Ureter (tissue), 1 donor: Measurements from ENCODE around the gene KDM3A. TPM values are rescaled to one million over a fixed set of nuclear protein-coding genes. Genes with fewer than 3 reads are reported as not detected.
"Not testable (repeated sequence)": the region's sequence is repeated elsewhere in the genome, so short reads cannot be mapped to it uniquely, and the experiment has no call there.

Source experiments
- DNase-seq: peaks from one replicate; pipeline ENCODE4 v3.0.0-alpha.2; 2020; ENCODE audit warnings: low spot score
- total RNA-seq: library from RNA; stranded (reverse); gene quantifications from one replicate; pipeline ENCODE4 v1.2.4, GENCODE V29; 2023
- donor health status: DM: yes; HTN: yes; CAD: no.

KDM3A gene
- total RNA-seq, 1 donor from 2014 or later, result 59.1 TPM

- DNase-seq, result peak; percentile 54
These were observed 38.9 kb downstream of the KDM3A start for GRCh38 chr2:86480105-86480504.

DNA sequence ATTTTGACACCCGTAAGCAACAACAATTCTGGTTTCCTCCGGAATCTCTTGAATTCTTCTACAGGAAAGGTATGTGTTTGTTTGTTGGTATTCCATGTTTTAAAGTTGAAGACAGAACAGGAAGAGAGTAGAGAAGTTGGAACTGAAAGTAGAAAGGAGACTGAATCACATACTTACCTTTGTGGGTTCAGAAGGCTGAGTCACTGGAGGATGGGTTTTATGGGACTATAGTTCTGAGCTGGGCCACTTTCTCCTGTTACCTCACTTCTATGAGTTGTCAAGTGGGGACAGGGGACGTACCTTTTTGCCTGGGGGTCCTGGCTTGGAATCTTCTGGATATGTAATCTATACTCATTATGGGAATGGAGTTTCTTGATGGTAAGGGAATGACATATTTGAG is 40.9 kb downstream of the KDM3A start:
- DNase-seq, result no peak

- no peak for DNase-seq
These were observed 43.2 kb downstream of the KDM3A start for GRCh38 chr2:86484385-86484784.

- no peak for DNase-seq
These were observed 43.9 kb downstream of the KDM3A start for GRCh38 chr2:86485103-86485502.

GRCh38 chr2:86485802-86486201 is 44.6 kb downstream of the KDM3A start:
- DNase-seq, result no peak

GRCh38 chr2:86487062-86487461 is 45.9 kb downstream of the KDM3A start:
- no peak for DNase-seq

DNA sequence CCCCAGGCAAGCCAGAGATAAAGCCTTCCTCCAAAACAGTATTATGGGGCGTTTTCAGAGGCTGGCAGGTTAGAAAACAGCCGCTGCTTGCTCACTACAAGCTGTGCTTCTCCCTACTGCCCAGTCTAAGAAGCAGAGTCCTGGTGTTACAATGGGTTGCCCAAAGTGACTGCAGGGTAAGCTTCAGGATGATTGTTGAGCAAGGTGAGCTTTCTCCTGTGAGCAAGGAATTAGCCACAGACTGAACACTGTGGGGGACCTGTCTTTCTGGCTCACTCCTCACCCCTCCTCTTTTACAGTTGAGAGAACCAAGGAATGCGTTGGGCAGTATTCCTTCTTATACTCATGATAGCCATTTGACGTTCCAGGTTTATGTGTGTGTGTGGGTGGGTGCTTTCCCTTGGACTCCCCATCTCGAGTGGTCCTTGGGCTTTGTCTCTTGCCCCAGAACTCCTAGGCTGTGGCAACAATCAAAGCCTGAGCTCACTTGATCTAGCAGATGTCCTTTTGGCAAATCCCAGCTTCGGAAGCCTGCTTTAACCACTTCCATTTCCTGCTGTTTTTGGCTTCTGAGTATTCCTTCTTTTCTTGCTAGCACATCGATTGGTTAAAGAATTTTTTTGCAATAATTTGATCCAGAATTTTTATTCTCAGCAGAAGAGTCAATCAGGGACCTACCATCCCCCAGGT is 47.5 kb downstream of the KDM3A start:
- no peak for DNase-seq

DNA sequence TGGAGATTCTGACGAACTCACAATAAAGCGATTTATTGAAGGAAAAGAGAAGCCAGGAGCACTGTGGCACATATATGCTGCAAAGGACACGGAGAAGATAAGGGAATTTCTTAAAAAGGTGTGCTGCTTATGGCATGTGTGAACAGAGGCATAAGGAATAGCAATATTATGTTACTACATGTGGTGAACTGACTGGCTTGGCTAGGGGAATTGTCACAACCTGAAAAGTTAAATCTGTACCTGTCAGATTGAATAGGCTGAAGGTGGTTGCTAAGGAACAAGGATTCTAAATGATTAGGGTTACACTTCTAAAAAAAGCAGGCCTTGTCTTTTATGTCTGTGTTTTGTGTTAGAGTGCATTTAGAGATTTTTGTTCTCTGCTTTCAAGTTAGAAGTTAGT is 48.4 kb downstream of the KDM3A start:
- DNase-seq, result no peak

DNA sequence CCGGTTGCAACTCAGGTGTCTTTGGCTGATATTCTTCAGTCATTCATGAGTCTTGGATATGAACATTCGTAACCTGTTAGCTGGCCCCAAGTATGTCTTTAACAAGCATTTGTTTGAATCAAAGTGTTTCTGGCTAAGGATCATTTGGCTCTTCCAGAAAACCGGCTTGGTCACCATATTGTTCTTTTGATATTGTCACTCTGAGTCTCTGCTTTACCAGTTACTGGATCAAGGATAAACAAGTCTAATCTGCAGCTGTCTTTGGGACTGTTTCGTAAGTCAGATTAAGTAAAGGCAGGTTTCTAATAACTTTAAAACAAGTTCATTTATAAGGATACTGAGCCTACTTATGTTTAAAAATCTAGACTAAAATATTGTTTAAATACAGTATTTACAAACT is 49.1 kb downstream of the KDM3A start:
- DNase-seq, result no peak

DNA sequence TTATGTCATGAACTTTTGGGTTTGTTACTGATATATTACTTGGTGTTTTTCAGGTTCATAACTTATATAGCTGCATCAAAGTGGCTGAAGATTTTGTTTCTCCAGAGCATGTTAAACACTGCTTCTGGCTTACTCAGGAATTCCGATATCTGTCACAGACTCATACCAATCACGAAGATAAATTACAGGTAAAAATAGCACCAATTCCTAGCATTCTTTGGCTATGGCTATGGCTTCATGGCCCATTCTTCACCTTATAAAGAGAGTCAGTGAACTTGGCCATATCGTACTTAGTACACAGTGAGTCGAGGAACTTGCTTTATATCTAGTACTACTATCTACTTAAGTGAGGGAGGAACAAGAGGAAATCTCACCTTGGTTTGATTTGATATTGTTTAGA is 49.9 kb downstream of the KDM3A start:
- DNase-seq, result no peak

DNA sequence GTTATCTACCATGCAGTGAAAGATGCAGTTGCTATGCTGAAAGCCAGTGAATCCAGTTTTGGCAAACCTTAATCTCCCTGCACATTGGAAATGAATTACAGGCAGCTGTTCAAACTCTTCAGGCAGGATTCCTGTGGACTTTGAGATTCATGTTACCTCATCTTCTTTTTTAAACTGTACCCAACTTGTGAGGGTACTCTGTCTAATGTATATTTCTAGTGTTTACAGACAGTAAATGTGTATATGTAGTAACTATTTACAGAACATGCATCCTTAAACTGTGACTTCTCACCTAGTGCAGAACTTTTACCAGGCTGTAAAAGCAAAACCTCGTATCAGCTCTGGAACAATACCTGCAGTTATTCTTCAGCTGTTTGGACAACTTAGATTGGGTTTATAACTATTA is 50.9 kb downstream of the KDM3A start:
- DNase-seq, result no peak

- DNase-seq, result not testable (repeated sequence)
These were observed 55.2 kb downstream of the KDM3A start for GRCh38 chr2:86496391-86496790.

DNA sequence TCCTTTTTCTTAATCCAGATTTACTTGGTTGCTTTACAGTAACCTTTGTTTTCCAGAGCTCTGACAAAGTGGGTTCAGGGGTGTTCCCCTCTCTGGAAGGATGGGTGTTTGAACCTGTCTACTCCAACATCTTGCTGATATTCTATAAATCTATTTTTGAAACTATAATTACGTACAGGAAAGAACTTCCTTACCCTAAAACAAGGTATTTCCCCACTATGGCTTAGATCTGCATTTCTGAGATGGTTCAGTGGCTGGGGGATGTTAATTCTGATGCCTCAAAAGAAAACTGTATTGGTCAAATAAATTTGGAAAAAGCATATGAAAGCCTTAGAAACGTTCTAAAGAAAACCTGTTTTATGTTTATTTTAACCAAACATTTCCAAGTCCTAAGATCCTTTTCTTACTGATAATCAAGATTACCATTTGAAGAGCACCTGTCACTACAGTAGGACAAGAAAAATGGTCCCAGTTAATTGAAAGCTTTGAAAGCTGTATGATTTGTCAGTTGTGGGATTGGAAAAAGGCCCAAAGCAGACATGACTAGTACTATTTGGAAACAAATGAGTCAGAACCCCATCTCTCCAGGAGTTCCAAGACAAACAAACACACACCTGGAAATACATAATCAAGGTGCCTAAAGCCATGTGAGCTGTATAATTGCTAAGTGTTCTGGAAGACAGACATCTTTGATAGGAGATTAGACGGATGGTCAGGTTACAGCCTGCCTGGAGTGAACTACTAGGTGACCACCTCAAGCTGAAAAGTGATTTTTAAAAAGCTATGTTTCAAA is 57.5 kb downstream of the KDM3A start:
- no peak for DNase-seq

DNA sequence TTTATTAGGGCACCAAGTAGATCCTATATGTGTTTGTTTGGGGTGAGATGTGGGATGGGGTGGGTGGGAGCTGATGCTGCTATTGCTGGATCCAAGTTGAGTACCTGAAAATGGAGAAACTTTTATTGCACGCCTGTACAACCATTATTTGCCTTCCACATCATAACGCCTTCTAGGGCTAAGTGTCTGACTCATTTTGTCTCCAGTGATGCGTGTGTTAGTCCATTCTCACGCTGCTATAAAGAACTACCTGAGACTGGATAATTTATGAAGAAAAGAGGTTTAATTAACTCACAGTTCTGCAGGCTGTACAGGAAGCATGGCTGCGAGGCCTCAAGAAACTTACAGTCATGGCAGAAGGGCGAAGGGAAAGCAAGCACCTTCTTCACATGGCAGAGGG is 58.2 kb downstream of the KDM3A start:
- DNase-seq, result no peak

DNA sequence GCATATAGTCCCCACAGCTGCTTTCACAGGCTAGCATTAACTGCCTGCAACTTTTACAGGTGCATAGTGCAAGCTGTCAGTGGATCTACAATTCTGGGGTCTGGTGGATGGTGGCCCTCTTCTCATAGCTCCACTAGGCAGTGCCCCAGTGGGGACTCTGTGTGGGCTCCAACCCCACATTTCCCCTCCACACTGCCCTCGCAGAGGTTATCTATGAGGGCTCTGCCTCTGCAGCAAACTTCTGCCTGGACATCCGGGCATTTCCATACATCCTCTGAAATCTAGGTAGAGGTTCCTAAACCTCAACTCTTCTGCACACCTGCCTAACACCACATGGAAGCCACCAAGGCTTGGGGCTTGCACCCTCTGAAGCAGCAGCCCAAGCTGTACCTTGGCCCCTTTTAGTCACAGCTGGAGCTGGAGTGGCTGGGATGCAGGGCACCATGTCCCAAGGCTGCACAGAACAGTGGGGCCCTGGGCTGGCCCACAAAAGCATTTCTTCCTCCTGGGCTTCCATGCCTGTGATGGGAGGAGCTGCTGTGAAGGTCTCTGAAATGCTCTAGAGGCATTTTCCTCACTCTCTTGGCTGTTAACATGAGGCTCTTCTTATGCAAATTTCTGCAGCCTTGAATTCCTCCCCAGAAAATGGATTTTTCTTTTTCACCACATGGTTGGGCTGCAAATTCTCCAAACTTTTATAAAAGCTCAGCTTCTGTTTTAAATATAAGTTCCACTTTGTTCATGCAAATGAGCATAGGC is 59.3 kb downstream of the KDM3A start:
- DNase-seq, result no peak

DNA sequence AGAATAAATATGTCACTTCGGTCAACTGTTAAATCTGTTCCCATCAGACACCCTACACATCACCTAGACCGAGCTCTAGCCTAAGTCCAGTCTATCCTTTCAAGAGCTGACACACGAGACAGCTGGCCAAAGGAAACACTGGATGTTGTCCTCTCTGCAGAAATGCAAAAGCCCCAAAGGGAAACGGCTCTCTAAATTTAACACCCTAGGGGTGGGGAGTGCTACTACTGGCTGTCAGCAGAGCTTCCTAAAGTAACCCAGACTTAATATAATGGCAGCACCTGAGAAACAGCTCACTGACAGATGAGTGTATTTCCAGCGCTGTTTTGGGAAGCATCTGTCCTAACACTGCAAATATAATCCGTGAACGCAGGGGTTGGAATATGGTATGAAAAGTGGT is 66.4 kb downstream of the KDM3A start:
- no peak for DNase-seq

DNA sequence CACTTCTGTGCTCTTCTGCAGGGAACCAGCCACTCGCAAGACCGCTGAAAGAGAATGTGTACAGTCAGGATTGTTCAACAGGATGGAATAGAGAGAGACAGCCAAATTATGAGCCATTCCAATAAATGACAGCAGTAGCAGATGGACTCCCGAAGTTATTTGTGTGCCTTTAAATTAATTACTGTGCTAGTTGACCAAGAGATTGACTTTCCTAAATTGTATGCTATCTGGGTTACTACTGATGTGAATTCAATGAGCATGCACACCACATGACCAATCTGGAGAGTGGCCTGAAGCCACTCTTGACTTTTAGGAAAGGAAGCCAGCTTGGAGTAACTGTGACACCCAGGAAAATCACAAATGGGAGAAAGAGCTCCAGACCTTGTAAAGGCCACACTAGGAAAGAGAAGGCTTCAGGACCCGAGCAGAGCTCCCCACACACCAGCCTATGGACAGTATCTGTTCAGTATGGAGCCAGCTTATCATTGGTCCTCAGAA is 69.3 kb downstream of the KDM3A start:
- no peak for DNase-seq

- no peak for DNase-seq
These were observed 70.9 kb downstream of the KDM3A start for GRCh38 chr2:86512034-86512433.

DNA sequence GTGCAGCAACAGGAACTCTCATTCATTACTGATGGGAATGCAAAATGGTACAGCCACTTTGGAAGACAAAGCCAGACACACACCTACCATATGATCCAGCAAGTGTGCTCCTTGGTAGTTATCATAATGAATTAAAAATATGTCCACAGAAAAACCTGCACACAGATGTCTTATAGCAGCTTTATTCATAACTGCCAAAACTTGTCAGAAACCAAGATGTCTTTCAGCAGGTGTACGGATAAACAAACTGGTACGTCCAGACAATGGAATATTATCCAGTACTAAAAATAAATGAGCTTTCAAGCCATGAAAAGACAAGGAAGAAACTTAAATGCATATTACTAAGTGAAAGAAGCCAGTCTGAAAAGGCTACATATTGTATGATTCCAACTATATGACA is 71.7 kb downstream of the KDM3A start:
- DNase-seq, result no peak

DNA sequence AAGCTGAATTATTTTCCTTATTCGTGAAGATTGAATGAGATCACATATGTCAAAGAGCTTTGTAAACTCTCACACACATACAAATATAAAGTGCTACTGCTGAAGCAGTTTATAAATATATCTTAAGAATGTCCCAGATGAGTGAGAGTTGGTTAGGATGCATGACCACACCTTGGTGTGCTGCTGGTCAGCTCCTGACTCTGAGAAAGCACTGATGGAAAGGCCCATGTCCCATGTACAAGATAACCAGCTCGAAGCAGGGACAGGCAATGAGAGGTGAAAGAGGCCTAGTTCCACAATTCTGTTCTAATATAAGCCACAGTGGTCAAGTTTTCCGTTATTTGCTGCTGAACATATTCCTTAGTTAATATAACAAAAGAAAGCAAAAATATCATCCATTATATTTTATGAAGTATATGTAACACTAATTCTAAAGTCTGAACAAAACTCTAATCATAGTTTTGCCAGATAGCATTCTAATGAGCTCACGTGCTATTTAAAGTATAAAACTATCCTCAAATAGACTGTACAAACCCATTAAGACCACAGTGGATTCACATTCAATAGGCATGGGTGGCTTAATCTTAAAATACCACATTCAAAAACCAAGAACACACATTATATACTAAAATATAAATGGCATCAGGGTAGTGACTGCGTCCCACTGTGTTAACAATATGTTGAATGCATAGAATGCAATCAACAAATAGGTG is 72.9 kb downstream of the KDM3A start:
- no peak for DNase-seq

GRCh38 chr2:86518481-86518880 is 77.3 kb downstream of the KDM3A start:
- DNase-seq, result no peak

DNA sequence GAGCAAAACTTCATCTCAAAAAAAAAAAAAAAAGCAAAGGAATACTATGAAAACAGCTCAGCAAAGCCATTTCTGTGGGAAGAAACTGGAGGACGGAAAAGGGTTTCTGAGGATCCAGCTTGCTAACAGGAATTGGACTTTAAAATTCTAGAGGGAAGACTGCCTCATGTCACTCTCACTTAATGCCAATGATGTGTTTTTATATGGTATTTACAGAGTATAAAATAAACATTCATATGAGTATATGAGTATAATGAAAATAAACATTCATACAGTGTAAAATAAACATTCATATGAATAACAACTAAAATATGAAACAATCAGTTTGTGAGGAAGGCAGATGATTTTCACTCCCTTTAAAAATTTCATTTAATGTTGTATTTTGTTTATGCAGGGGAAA is 78.2 kb downstream of the KDM3A start:
- no peak for DNase-seq
